Stimulated activated CD8-positive, alpha-beta memory T cell treated with anti-CD3 and anti-CD28 coated beads, Interleukin-4, amount 100 ng/mL, for 4 hours (primary cell): ENCODE results near the gene ANKLE2.

Experiments used
- DNase-seq, 2 donors: peaks; one replicate each; pipeline ENCODE4 v3.0.0-alpha.2; 2020; ENCODE audit warnings: low read depth in 2 of 2, low spot score in 1 of 2

The ANKLE2 gene

GRCh38 chr12:132747395-132747794 is 14.2 kb downstream of the ANKLE2 start:
- no peak for DNase-seq

GRCh38 chr12:132746613-132747012 is 15.0 kb downstream of the ANKLE2 start:
- no peak for DNase-seq

- no peak for DNase-seq
Observed at GRCh38 chr12:132743831-132744230, 17.8 kb downstream of the ANKLE2 start.

GRCh38 chr12:132741620-132742019 is 20.0 kb downstream of the ANKLE2 start:
- DNase-seq = no peak

GRCh38 chr12:132740652-132741051 is 21.0 kb downstream of the ANKLE2 start:
- DNase-seq = no peak

- DNase-seq = no peak
Observed at GRCh38 chr12:132740313-132740646, 21.4 kb downstream of the ANKLE2 start.

GRCh38 chr12:132739600-132740312 is 21.9 kb downstream of the ANKLE2 start:
- DNase-seq = no peak

- DNase-seq = no peak
Observed at GRCh38 chr12:132736913-132737312, 24.7 kb downstream of the ANKLE2 start.

GRCh38 chr12:132736378-132736777 is 25.3 kb downstream of the ANKLE2 start:
- DNase-seq = no peak

GRCh38 chr12:132735496-132735895 is 26.1 kb downstream of the ANKLE2 start:
- no peak for DNase-seq

- DNase-seq = no peak
Observed at GRCh38 chr12:132734206-132734605, 27.4 kb downstream of the ANKLE2 start.

GRCh38 chr12:132731574-132731973 is 30.1 kb downstream of the ANKLE2 start:
- DNase-seq = no peak

GRCh38 chr12:132730353-132730752 is 31.3 kb downstream of the ANKLE2 start:
- DNase-seq = no peak

- no peak for DNase-seq
Observed at GRCh38 chr12:132729541-132730320, 31.9 kb downstream of the ANKLE2 start.

- no peak for DNase-seq
Observed at GRCh38 chr12:132728502-132728901, 33.1 kb downstream of the ANKLE2 start.

GRCh38 chr12:132727091-132727794 is 34.4 kb downstream of the ANKLE2 start:
- DNase-seq = no peak

- DNase-seq = no peak
Observed at GRCh38 chr12:132726386-132726785, 35.2 kb downstream of the ANKLE2 start.

- DNase-seq = no peak
Observed at GRCh38 chr12:132724506-132725241, 37.0 kb downstream of the ANKLE2 start.

- DNase-seq = no peak
Observed at GRCh38 chr12:132723764-132724140, 37.9 kb downstream of the ANKLE2 start.

- no peak for DNase-seq
Observed at GRCh38 chr12:132723015-132723763, 38.4 kb downstream of the ANKLE2 start.
